MCF 10A (cell line): ENCODE results near the gene E4F1. TPM values are rescaled to one million over a fixed set of nuclear protein-coding genes. Genes with fewer than 3 reads are reported as not detected.
"Not testable (repeated sequence)": the region's sequence is repeated elsewhere in the genome, so short reads cannot be mapped to it uniquely, and the experiment has no call there.

ENCODE experiments used
- BruUV-seq: library from RNA; stranded (reverse); fragments of 400-500 nt; replicated peaks from 2 replicates; lab custom pipeline; 2021; lab: Mats Ljungman, UMichigan
- CTCF ChIA-PET: fragments of 300-600 bp; sonication (Branson Sonifier 250); formaldehyde crosslinking; extraction: SDS; loops from one replicate; lab custom pipeline; 2021; ENCODE audit warnings: antibody characterized with exemption, inconsistent platforms; lab: Yijun Ruan, JAX
- POLR2A ChIA-PET: fragments of 300-600, 350-650 bp; sonication (Branson Sonifier 250); formaldehyde crosslinking; extraction: SDS; loops from one replicate; lab custom pipeline; 2020; ENCODE audit warnings: antibody characterized with exemption, inconsistent platforms; lab: Yijun Ruan, JAX
- DNase-seq: peaks from one replicate; pipeline ENCODE4 v3.0.0-alpha.2; 2018; ENCODE audit not compliant: unreplicated experiment
- H3K27ac Mint-ChIP-seq: one replicate; pipeline ENCODE4 v1.8.0; 2022; ENCODE audit warnings: mild to moderate bottlenecking, low read depth, mixed read lengths; ENCODE audit not compliant: unreplicated experiment
- H3K27me3 Mint-ChIP-seq: one replicate; pipeline ENCODE4 v1.8.0; 2022; ENCODE audit warnings: mixed read lengths; ENCODE audit not compliant: insufficient read depth, unreplicated experiment
- H3K36me3 Mint-ChIP-seq: one replicate; pipeline ENCODE4 v1.8.0; 2022; ENCODE audit warnings: mild to moderate bottlenecking, moderate library complexity, mixed read lengths; ENCODE audit not compliant: insufficient read depth, unreplicated experiment
- H3K4me1 Mint-ChIP-seq: one replicate; pipeline ENCODE4 v1.8.0; 2022; ENCODE audit warnings: mixed read lengths; ENCODE audit not compliant: insufficient read depth, unreplicated experiment
- H3K4me3 Mint-ChIP-seq: one replicate; pipeline ENCODE4 v1.8.0; 2022; ENCODE audit warnings: mild to moderate bottlenecking, moderate library complexity, mixed read lengths; ENCODE audit not compliant: unreplicated experiment
- H3K9me3 Mint-ChIP-seq: one replicate; pipeline ENCODE4 v1.8.0; 2022; ENCODE audit warnings: mixed read lengths; ENCODE audit not compliant: unreplicated experiment
- CTCF ChIP-seq: fragments of 200-600 bp; IDR thresholded peaks from one replicate; pipeline ENCODE4 v1.8.0; 2022; ENCODE audit warnings: antibody characterized with exemption, mild to moderate bottlenecking; ENCODE audit not compliant: unreplicated experiment
- intact Hi-C: fragments of 100-400 bp; cut with micrococcal nuclease; formaldehyde crosslinking; loops from 2 replicates; pipeline ENCODE4 v1.14.1; 2022
- total RNA-seq: library from RNA; stranded (reverse); gene quantifications from 2 replicates; pipeline ENCODE4 v1.2.3, GENCODE V29; 2022

The E4F1 gene
- total RNA-seq, 1 experiment from 2014 or later = 26.2 TPM

GRCh38 chr16:2237493-2238149 lies 14.2 kb downstream of the E4F1 start:
- DNase-seq = no peak
- CTCF ChIA-PET = interaction anchor here (0.5 kb wide), 1 partner anchor 17 kb away, joined by 3 read pairs; no protein-coding TSS in a partner anchor
- Mint-ChIP-seq H3K36me3 (peaks cover 71% of the 10 kb centered on the region), H3K4me3 (no peak overlapping the region), H3K27me3 (no peaks in the 10 kb centered on the region), H3K27ac (no peak overlapping the region), H3K4me1 (peaks cover 5% of the 10 kb centered on the region), H3K9me3 (no peaks in the 10 kb centered on the region)
- POLR2A ChIA-PET = interaction anchor here (1.0 to 1.6 kb wide), 2 partner anchors 13 to 14 kb away, joined by 4 to 15 read pairs; partner anchors contain the start of gene ECI1
- no peak for TF ChIP-seq CTCF
- BruUV-seq = no TSS peak
- intact Hi-C loops = no loop called here

GRCh38 chr16:2238150-2238837 lies 14.9 kb downstream of the E4F1 start:
- H3K4me3 Mint-ChIP-seq = no peak overlapping the region
- H3K27me3 Mint-ChIP-seq = no peaks in the 10 kb centered on the region

GRCh38 chr16:2238838-2239675 lies 15.7 kb downstream of the E4F1 start:
- intact Hi-C loops = no loop called here
- Mint-ChIP-seq H3K27ac (no peak overlapping the region), H3K27me3 (no peaks in the 10 kb centered on the region), H3K4me3 (no peak overlapping the region), H3K36me3 (peaks cover 71% of the 10 kb centered on the region), H3K4me1 (peaks cover 5% of the 10 kb centered on the region), H3K9me3 (no peaks in the 10 kb centered on the region)
- DNase-seq = no peak
- TF ChIP-seq CTCF = no peak
- CTCF ChIA-PET = interaction anchor here (0.5 to 0.6 kb wide), 2 partner anchors 99 to 279 kb away, joined by 3 read pairs; no protein-coding TSS in a partner anchor
- no TSS peak for BruUV-seq
- POLR2A ChIA-PET = interaction anchor here (0.7 to 1.6 kb wide), 4 partner anchors 9 to 255 kb away, joined by 3 to 15 read pairs (median 3); partner anchors contain the start of genes ECI1 and GFER

More at GRCh38 chr16:2238150-2238837, 14.9 kb downstream of the E4F1 start:
- H3K36me3 Mint-ChIP-seq = peaks cover 71% of the 10 kb centered on the region
- ChIA-PET CTCF (interaction anchor here (0.5 kb wide), 1 partner anchor 98 kb away, joined by 3 read pairs; no protein-coding TSS in a partner anchor), POLR2A (interaction anchor here (0.7 to 1.6 kb wide), 3 partner anchors 10 to 254 kb away, joined by 3 to 15 read pairs (median 3); partner anchors contain the start of genes ECI1 and GFER)
- TF ChIP-seq CTCF = no peak
- H3K27ac Mint-ChIP-seq = no peak overlapping the region
- DNase-seq = no peak
- no TSS peak for BruUV-seq
- no peaks in the 10 kb centered on the region for H3K9me3 Mint-ChIP-seq
- peaks cover 5% of the 10 kb centered on the region for H3K4me1 Mint-ChIP-seq
- intact Hi-C loops = no loop called here

GRCh38 chr16:2240331-2240730 lies 16.9 kb downstream of the E4F1 start:
- H3K27ac Mint-ChIP-seq, H3K4me3 Mint-ChIP-seq, BruUV-seq, H3K4me1 Mint-ChIP-seq, H3K9me3 Mint-ChIP-seq, intact Hi-C loops, DNase-seq, H3K27me3 Mint-ChIP-seq: not testable (repeated sequence)
- ChIA-PET POLR2A (interaction anchor here (0.7 to 2.7 kb wide), 2 partner anchors 11 to 275 kb away, joined by 3 to 13 read pairs; partner anchors contain the start of gene ECI1), CTCF (interaction anchor here (1.5 kb wide), 1 partner anchor 11 kb away, joined by 6 read pairs; the partner anchor contains the start of gene ECI1)
- peaks cover 69% of the 10 kb centered on the region for H3K36me3 Mint-ChIP-seq
